Muscle of leg (tissue), 11 donors: ENCODE data around the gene AUTS2. TPM values are rescaled to one million over a fixed set of nuclear protein-coding genes. Genes with fewer than 3 reads are reported as not detected.

Experiments used
- DNase-seq: peaks from one replicate; pipeline ENCODE4 v3.0.0; 2013
- H3K27ac ChIP-seq: one replicate; pipeline ENCODE4 v1.5.1; 2013; ENCODE audit warnings: mild to moderate bottlenecking, low read length, control low read depth
- H3K27me3 ChIP-seq: one replicate; pipeline ENCODE4 v1.6.1; 2013; ENCODE audit warnings: low read length; ENCODE audit not compliant: control insufficient read depth, insufficient read depth
- H3K36me3 ChIP-seq: one replicate; pipeline ENCODE4 v1.6.1; 2013; ENCODE audit warnings: low read length; ENCODE audit not compliant: control insufficient read depth, insufficient read depth
- H3K4me1 ChIP-seq: one replicate; pipeline ENCODE4 v1.6.1; 2013; ENCODE audit warnings: low read length; ENCODE audit not compliant: control insufficient read depth, insufficient read depth
- H3K4me3 ChIP-seq: one replicate; pipeline ENCODE4 v1.5.1; 2013; ENCODE audit warnings: low read length, control low read depth
- H3K9me3 ChIP-seq: replicated peaks from 2 replicates; pipeline ENCODE4 v1.6.1; 2013; ENCODE audit warnings: low read depth, low read length; ENCODE audit not compliant: control insufficient read depth
- WGBS: methylation state at CpG from one replicate; pipeline ENCODE4 v1.1.5; 2013; ENCODE audit warnings: missing lambda C conversion rate; ENCODE audit not compliant: insufficient coverage; 5-methylcytosine and 5-hydroxymethylcytosine counted together
- polyA plus RNA-seq, 8 donors: library from polyadenylated mRNA; unstranded; fragments of 120-200 nt; gene quantifications; one replicate each; pipeline versions ENCODE4 v1.2.1 to v1.2.3, GENCODE V29; 2013; ENCODE audit warnings: inconsistent platforms in 1 of 8, low replicate concordance in 1 of 8; ENCODE audit not compliant: insufficient read length in 8 of 8, insufficient read depth in 1 of 8
- total RNA-seq: library from RNA; stranded (reverse); fragments of 120-200 nt; gene quantifications from one replicate; pipeline ENCODE4 v1.2.4, GENCODE V29; 2013

Gene AUTS2
- total and polyA plus RNA-seq, 9 donors = 28.6 to 92.3 (median 58.8) TPM

DNA sequence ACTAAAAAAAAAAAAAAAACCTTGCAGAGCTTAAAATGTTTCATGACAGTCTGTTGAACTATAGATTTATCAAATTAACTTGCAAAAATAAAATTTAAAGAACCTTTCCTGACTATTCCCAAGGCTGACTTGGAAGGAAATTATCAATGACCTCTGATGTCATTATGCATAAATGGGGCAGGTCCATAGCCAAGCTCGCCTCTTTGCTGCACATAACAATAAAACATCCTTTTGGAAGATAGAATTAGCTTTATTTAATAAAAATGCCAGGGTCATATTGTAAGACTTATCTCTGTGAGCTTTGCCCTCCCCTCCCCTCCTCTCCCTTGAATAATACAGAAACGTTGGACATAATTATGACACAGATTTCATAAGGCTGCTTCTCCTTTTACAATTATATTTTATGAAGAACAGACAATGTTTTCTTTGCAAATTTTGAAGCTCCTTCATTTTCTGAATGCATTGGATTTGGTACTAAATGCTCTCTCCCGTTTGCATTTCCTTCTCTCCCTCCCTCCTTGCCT, 444.8 kb downstream of the AUTS2 start:
- Histone ChIP-seq H3K27ac (no peak overlapping the region), H3K4me3 (no peak overlapping the region), H3K9me3 (no peaks in the 10 kb centered on the region), H3K4me1 (peaks cover 4% of the 10 kb centered on the region), H3K27me3 (no peaks in the 10 kb centered on the region), H3K36me3 (no peaks in the 10 kb centered on the region)
- DNase-seq = no peak
- no CpG with 5 or more reads among the region's 3 CpGs for WGBS

DNA sequence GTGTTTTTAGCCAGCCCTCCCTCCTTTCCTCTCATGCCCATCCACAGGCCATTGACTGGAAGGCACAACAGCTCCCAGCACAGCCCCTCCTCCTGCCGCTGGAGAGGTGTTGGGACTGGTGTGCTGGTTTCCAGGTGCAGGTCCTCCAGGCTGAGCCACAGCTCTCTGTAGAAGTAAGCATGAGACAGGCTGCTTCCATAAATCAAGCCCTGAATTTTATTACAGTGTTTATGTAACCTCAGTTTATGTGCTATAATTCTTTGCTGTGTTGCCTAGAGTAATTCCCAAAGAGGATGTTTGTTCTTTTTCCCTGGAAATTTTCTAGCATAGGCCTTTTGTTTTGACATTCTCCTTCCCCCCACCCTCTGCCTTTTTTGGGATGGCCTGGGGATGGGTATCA, 445.8 kb downstream of the AUTS2 start:
- no peak for DNase-seq
- Histone ChIP-seq H3K27me3 (no peaks in the 10 kb centered on the region), H3K9me3 (no peaks in the 10 kb centered on the region), H3K27ac (no peak overlapping the region), H3K4me1 (peaks cover 4% of the 10 kb centered on the region), H3K36me3 (no peaks in the 10 kb centered on the region), H3K4me3 (no peak overlapping the region)
- WGBS = no CpG with 5 or more reads among the region's 1 CpG

GRCh38 chr7:70044525-70044924, 446.2 kb downstream of the AUTS2 start:
- no peak overlapping the region for H3K4me3 ChIP-seq
- no peaks in the 10 kb centered on the region for H3K9me3 ChIP-seq
- H3K27me3 ChIP-seq = no peaks in the 10 kb centered on the region
- no peak overlapping the region for H3K27ac ChIP-seq
- H3K36me3 ChIP-seq = no peaks in the 10 kb centered on the region
- peaks cover 4% of the 10 kb centered on the region for H3K4me1 ChIP-seq
- no peak for DNase-seq
- WGBS = no CpG with 5 or more reads among the region's 4 CpGs

DNA sequence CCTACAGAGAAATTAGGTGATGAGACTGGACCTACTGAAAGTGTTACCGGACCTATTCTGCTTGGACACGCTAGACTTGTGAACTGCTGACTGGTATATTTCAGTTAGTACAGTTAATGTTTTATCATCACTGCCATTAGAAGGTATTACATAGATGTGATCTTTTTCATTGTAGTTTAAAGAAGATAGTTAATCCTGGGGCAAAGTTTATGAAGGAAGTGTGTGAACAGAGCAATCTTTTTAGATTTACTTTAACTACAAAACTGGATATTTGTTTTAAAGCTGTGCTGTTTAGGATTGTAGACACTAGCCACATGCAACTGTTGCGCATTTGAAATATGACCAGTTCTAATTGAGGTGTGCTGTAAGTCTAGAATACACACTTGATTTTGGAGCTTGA, 446.7 kb downstream of the AUTS2 start:
- no peaks in the 10 kb centered on the region for H3K27me3 ChIP-seq
- peaks cover 4% of the 10 kb centered on the region for H3K4me1 ChIP-seq
- no CpG with 5 or more reads among the region's 3 CpGs for WGBS
- no peaks in the 10 kb centered on the region for H3K36me3 ChIP-seq
- no peak overlapping the region for H3K4me3 ChIP-seq
- no peaks in the 10 kb centered on the region for H3K9me3 ChIP-seq
- H3K27ac ChIP-seq = no peak overlapping the region
- no peak for DNase-seq

GRCh38 chr7:70047384-70047783, 449.1 kb downstream of the AUTS2 start:
- H3K27me3 ChIP-seq = no peaks in the 10 kb centered on the region
- no peaks in the 10 kb centered on the region for H3K36me3 ChIP-seq
- peaks cover 4% of the 10 kb centered on the region for H3K4me1 ChIP-seq
- no peaks in the 10 kb centered on the region for H3K9me3 ChIP-seq
- 89% methylated on average over 1 of the region's 1 CpG for WGBS
- H3K4me3 ChIP-seq = no peak overlapping the region
- no peak for DNase-seq
- H3K27ac ChIP-seq = no peak overlapping the region

DNA sequence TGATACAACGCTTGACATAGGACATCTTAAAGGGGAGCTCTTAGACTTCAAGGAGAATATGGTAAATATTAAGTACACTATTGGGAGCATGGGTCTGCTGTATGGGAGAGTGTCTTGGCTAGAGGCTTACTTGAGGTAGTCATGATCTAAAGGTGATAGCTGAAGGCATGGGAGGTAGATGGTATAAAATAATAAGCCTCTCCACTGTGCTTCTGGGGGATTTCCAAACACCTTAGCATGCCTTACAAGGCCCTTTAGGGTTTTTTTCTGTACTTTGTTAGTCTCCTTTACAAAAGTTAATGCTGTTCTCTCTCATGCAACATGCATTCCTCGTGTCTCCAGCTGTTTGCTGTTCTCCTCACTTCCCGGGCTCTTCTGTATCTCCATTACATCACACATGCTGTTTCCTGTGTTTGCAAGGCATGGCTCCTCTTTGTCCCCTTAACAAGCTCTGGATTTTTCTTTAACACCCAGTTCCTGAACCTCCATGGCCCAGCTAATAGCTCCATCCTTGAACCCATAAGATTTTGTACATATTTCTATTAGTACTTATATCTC, 449.7 kb downstream of the AUTS2 start:
- Histone ChIP-seq H3K4me3 (no peak overlapping the region), H3K4me1 (peaks cover 1% of the 10 kb centered on the region), H3K27me3 (no peaks in the 10 kb centered on the region), H3K27ac (no peak overlapping the region), H3K9me3 (no peaks in the 10 kb centered on the region), H3K36me3 (no peaks in the 10 kb centered on the region)
- no peak for DNase-seq
- WGBS = 57% methylated on average over 3 of the region's 3 CpGs

- no peaks in the 10 kb centered on the region for H3K4me1 ChIP-seq
- H3K9me3 ChIP-seq = no peaks in the 10 kb centered on the region
- no peak overlapping the region for H3K4me3 ChIP-seq
- no peaks in the 10 kb centered on the region for H3K27me3 ChIP-seq
- no CpG with 5 or more reads among the region's 1 CpG for WGBS
- DNase-seq = no peak
- H3K27ac ChIP-seq = no peak overlapping the region
- H3K36me3 ChIP-seq = no peaks in the 10 kb centered on the region
Measured at GRCh38 chr7:70051726-70052125, 453.5 kb downstream of the AUTS2 start.

DNA sequence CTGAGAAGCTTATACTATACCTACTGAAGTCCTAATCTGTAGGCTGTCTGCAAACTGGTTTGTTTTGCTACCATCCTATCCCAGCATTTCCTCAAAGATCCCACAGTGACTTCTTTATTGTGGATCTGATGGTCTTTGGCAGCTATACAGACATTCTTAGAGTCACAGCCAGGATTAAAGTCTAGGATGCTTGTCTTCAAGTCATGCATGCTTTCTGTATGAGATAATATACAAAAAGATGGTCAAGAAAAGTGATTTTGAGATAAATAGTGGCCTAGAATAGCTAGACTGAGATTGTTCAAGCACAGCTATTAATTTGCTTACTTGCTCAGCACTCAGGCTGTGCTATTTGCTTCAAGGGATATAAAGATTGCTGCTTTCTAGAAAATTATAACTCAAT, 454.4 kb downstream of the AUTS2 start:
- no peaks in the 10 kb centered on the region for H3K4me1 ChIP-seq
- H3K36me3 ChIP-seq = no peaks in the 10 kb centered on the region
- DNase-seq = peak; percentile 69
- H3K27me3 ChIP-seq = no peaks in the 10 kb centered on the region
- H3K4me3 ChIP-seq = no peak overlapping the region
- no peak overlapping the region for H3K27ac ChIP-seq
- no peaks in the 10 kb centered on the region for H3K9me3 ChIP-seq

DNA sequence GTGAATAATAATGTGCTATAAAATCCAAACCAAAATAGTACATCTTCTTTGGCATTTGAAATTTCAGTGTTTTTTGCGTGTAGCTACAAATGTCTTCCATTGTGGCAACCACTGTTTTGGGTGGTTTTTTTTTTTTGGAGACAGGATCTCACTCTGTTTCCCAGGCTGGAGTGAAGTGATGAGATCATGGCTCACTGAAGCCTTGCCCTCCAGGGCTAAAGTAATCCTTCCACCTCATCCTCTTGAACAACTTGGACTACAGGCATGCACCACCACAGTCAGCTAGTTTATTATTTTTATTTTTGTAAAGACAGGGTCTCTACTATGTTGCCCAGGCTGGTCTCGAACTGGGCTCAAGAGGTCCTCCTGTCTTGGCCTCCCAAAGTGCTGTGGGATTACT, 455.1 kb downstream of the AUTS2 start:
- H3K27ac ChIP-seq = no peak overlapping the region
- DNase-seq = no peak
- H3K4me3 ChIP-seq = no peak overlapping the region
- WGBS = 100% methylated on average over 1 of the region's 2 CpGs
- H3K36me3 ChIP-seq = no peaks in the 10 kb centered on the region
- no peaks in the 10 kb centered on the region for H3K4me1 ChIP-seq
- no peaks in the 10 kb centered on the region for H3K9me3 ChIP-seq
- H3K27me3 ChIP-seq = no peaks in the 10 kb centered on the region

DNA sequence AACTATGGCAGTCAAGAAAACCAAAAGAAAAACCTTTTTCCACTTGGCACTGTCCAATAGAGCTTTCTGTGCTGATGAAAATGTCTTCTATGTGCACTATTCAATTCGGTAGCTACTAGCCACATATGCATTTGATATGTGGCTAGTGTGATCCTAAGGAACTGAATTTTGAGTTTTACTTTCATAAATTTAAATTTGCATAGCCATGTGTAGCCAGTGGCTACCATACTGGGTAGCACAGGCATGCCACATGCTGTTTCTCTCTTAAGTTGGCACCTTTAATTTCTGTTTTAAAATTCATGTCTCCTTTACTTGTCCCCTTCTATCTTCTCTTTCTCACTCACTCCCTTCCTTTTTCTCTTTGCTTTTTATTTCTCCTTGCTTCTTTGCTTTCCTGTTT, 455.7 kb downstream of the AUTS2 start:
- Histone ChIP-seq H3K9me3 (no peaks in the 10 kb centered on the region), H3K27me3 (no peaks in the 10 kb centered on the region), H3K4me1 (no peaks in the 10 kb centered on the region), H3K36me3 (no peaks in the 10 kb centered on the region), H3K4me3 (no peak overlapping the region), H3K27ac (no peak overlapping the region)
- no peak for DNase-seq
- WGBS = no CpG with 5 or more reads among the region's 1 CpG

- H3K36me3 ChIP-seq = no peaks in the 10 kb centered on the region
- no peak for DNase-seq
- no peak overlapping the region for H3K27ac ChIP-seq
- WGBS = 80% methylated on average over 1 of the region's 1 CpG
- no peak overlapping the region for H3K4me3 ChIP-seq
- no peaks in the 10 kb centered on the region for H3K4me1 ChIP-seq
- no peaks in the 10 kb centered on the region for H3K27me3 ChIP-seq
- H3K9me3 ChIP-seq = no peaks in the 10 kb centered on the region
Measured at GRCh38 chr7:70056363-70056762, 458.1 kb downstream of the AUTS2 start.
